NCI-H1092 (cell line): ENCODE data around the gene MSANTD4.
"Not testable (repeated sequence)": the region's sequence is repeated elsewhere in the genome, so short reads cannot be mapped to it uniquely, and the experiment has no call there.

Source experiments
- DNase-seq: peaks from one replicate; lab custom pipeline; 2025; lab: John Stamatoyannopoulos, UW

The MSANTD4 gene

GRCh38 chr11:106021967-106022794 is at the start of gene MSANTD4:
MSANTD4 (minus strand) TSS chr11:106022240; CDS start chr11:106010917, 11,323 bp downstream.
- peak; percentile 99 for DNase-seq

GRCh38 chr11:106070606-106071005 is 48.6 kb upstream of the MSANTD4 start:
- no peak for DNase-seq

- DNase-seq = no peak
These were observed 41.0 kb upstream of the MSANTD4 start for GRCh38 chr11:106063009-106063408.

- no peak for DNase-seq
These were observed 40.2 kb upstream of the MSANTD4 start for GRCh38 chr11:106061954-106062949.

GRCh38 chr11:106061249-106061784 is 39.3 kb upstream of the MSANTD4 start:
- DNase-seq = no peak

GRCh38 chr11:106059617-106060016 is 37.6 kb upstream of the MSANTD4 start:
- DNase-seq = no peak

GRCh38 chr11:106058377-106058776 is 36.3 kb upstream of the MSANTD4 start:
- not testable (repeated sequence) for DNase-seq

- no peak for DNase-seq
These were observed 29.1 kb upstream of the MSANTD4 start for GRCh38 chr11:106051103-106051502.

- no peak for DNase-seq
These were observed 27.9 kb upstream of the MSANTD4 start for GRCh38 chr11:106049727-106050476.

- no peak for DNase-seq
These were observed 25.6 kb upstream of the MSANTD4 start for GRCh38 chr11:106047631-106048030.

- DNase-seq = no peak
These were observed 21.5 kb upstream of the MSANTD4 start for GRCh38 chr11:106043540-106043939.

GRCh38 chr11:106032861-106033260 is 10.8 kb upstream of the MSANTD4 start:
- no peak for DNase-seq

GRCh38 chr11:106031936-106032335 is 9.9 kb upstream of the MSANTD4 start:
- no peak for DNase-seq

- DNase-seq = no peak
These were observed 9.3 kb upstream of the MSANTD4 start for GRCh38 chr11:106031202-106031810.

GRCh38 chr11:106030609-106031008 is 8.6 kb upstream of the MSANTD4 start:
- DNase-seq = no peak

GRCh38 chr11:106022795-106023275 is 795 bp upstream of the MSANTD4 start:
- no peak for DNase-seq

GRCh38 chr11:106021181-106021966 is 666 bp downstream of the MSANTD4 start:
- no peak for DNase-seq

- DNase-seq = no peak
These were observed 4.9 kb downstream of the MSANTD4 start for GRCh38 chr11:106017093-106017492.

GRCh38 chr11:106015066-106015465 is 7.0 kb downstream of the MSANTD4 start:
- DNase-seq = no peak

- DNase-seq = no peak
These were observed 7.4 kb downstream of the MSANTD4 start for GRCh38 chr11:106014620-106015019.
